ENCODE data around the gene MAIP1. TPM values are rescaled to one million over a fixed set of nuclear protein-coding genes. Genes with fewer than 3 reads are reported as not detected.
A peak's percentile ranks its signal among the peaks of the same experiment; 100 is the strongest.
"Not testable (repeated sequence)": the region's sequence is repeated elsewhere in the genome, so short reads cannot be mapped to it uniquely, and the experiment has no call there.

Gene MAIP1
- total RNA-seq, 1 donor from 2014 or later: 20.4 TPM

DNA sequence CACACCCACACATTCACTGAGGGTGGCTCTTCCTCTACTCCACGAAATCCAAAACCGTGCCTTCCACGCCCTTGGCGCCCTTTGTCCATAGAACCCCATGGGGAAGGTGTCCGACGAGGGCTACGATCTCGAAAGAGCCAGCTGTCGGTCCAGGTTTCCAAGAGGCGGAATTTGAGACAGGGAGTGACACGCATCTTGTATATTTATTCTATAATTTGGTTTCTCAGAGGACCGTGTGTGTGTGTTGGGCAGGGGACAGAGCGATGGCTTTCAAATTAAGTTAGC lies 43.6 kb upstream of the MAIP1 start:
- Mint-ChIP-seq H3K27ac (peak overlapping the region; percentile 98), H3K9me3 (peaks cover 5% of the 10 kb centered on the region), H3K4me3 (peak overlapping the region; percentile 98), H3K27me3 (no peaks in the 10 kb centered on the region), H3K4me1 (ENCODE audit: unreplicated experiment) (peaks cover 21% of the 10 kb centered on the region), H3K36me3 (peaks cover 18% of the 10 kb centered on the region)
- TF ChIP-seq, protein P1, sequence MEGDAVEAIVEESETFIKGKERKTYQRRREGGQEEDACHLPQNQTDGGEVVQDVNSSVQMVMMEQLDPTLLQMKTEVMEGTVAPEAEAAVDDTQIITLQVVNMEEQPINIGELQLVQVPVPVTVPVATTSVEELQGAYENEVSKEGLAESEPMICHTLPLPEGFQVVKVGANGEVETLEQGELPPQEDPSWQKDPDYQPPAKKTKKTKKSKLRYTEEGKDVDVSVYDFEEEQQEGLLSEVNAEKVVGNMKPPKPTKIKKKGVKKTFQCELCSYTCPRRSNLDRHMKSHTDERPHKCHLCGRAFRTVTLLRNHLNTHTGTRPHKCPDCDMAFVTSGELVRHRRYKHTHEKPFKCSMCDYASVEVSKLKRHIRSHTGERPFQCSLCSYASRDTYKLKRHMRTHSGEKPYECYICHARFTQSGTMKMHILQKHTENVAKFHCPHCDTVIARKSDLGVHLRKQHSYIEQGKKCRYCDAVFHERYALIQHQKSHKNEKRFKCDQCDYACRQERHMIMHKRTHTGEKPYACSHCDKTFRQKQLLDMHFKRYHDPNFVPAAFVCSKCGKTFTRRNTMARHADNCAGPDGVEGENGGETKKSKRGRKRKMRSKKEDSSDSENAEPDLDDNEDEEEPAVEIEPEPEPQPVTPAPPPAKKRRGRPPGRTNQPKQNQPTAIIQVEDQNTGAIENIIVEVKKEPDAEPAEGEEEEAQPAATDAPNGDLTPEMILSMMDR (conservative IDR thresholded peaks at IDR 0.05): no peak
- no peak for DNase-seq (ENCODE audit: extremely low spot score, unreplicated experiment)

- H3K27me3 Mint-ChIP-seq; DNase-seq (ENCODE audit: extremely low spot score, unreplicated experiment); H3K9me3 Mint-ChIP-seq: not testable (repeated sequence)
- H3K4me3 Mint-ChIP-seq: peak overlapping the region; percentile 98
- peak overlapping the region; percentile 98 for H3K27ac Mint-ChIP-seq
- peaks cover 21% of the 10 kb centered on the region for H3K4me1 Mint-ChIP-seq (ENCODE audit: unreplicated experiment)
- peaks cover 24% of the 10 kb centered on the region for H3K36me3 Mint-ChIP-seq
These were observed 42.7 kb upstream of the MAIP1 start for GRCh38 chr2:199912553-199913114.

DNA sequence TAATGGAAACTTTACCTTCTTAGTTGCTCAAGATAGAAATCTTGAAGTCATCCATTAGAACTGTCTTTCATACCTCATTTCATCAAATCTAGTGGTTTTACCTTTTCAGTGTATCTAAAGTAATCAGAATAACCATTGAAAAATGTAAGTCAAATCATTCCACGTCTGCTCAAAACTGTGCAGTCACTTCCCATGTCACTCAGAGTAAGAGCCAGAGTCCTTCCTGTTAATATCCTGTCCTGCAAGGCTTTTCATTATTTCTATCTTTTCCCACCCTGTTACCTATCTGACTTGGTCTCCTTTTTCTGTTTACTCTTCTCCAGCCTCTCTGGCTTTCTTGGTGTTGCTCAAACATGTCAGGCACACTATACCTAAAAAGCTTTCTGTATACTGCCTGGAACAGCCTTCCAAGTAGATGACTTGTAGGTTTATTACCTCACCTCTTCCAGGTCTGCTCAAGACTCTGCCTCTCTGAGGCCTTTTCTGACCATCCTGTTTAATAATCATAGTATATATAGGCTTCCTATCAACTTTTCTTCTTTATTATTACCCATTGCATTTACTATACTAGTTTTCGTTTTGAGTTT lies 40.9 kb upstream of the MAIP1 start:
- no peak for DNase-seq (ENCODE audit: extremely low spot score, unreplicated experiment)
- Mint-ChIP-seq H3K27me3 (no peaks in the 10 kb centered on the region), H3K36me3 (peaks cover 37% of the 10 kb centered on the region), H3K4me3 (peak overlapping the region; percentile 57), H3K9me3 (peaks cover 5% of the 10 kb centered on the region), H3K27ac (no peak overlapping the region), H3K4me1 (ENCODE audit: unreplicated experiment) (peaks cover 21% of the 10 kb centered on the region)
- TF ChIP-seq, protein P1 (conservative IDR thresholded peaks at IDR 0.05): no peak

DNA sequence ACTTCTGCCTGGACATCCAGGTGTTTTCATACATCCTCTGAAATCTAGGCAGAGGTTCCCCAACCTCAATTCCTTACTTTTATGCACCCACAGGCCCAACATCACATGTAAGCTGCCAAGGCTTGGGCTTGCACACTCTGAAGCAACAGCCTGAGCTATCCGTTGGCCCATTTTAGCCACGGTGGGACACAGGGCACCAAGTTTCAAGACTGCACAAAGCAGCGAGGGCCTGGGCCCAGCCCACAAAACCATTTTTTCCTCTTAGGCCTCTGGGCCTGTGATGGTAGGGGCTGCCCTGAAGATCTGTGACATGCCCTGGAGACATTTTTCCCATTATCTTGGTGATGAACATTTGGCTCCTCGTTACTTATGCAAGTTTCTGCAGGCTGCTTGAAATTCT lies 38.4 kb upstream of the MAIP1 start:
- H3K4me1 Mint-ChIP-seq (ENCODE audit: unreplicated experiment): peaks cover 13% of the 10 kb centered on the region
- no peak overlapping the region for H3K27ac Mint-ChIP-seq
- peaks cover 5% of the 10 kb centered on the region for H3K9me3 Mint-ChIP-seq
- TF ChIP-seq, protein P1 (conservative IDR thresholded peaks at IDR 0.05): no peak
- peaks cover 40% of the 10 kb centered on the region for H3K36me3 Mint-ChIP-seq
- H3K4me3 Mint-ChIP-seq: no peak overlapping the region
- no peaks in the 10 kb centered on the region for H3K27me3 Mint-ChIP-seq
- no peak for DNase-seq (ENCODE audit: extremely low spot score, unreplicated experiment)

DNA sequence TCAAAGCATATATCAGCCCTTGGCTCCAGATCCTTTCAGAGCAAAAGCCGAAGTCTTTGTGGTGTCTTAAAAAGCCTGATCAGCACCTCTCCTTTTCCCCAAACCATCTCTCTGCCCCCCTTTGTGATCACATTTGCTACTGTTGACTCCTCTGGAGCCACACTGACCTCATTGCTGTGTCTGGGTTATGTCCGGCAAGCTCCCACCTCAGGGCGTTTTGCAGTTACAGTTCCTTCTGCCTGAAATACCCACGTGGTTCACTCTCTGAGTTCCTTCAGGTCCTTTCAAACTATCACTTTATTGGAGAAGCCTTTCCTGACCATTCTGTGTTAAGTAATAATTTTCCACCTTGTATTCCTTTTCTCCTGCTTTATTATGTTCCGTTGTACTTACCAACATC lies 32.5 kb upstream of the MAIP1 start:
- no peak for DNase-seq (ENCODE audit: extremely low spot score, unreplicated experiment)
- Mint-ChIP-seq H3K9me3 (no peaks in the 10 kb centered on the region), H3K4me3 (peak overlapping the region; percentile 44), H3K36me3 (peaks cover 26% of the 10 kb centered on the region), H3K27me3 (no peaks in the 10 kb centered on the region), H3K4me1 (ENCODE audit: unreplicated experiment) (peaks cover 6% of the 10 kb centered on the region), H3K27ac (peak overlapping the region; percentile 35)
- TF ChIP-seq, protein P1 (conservative IDR thresholded peaks at IDR 0.05): no peak

DNA sequence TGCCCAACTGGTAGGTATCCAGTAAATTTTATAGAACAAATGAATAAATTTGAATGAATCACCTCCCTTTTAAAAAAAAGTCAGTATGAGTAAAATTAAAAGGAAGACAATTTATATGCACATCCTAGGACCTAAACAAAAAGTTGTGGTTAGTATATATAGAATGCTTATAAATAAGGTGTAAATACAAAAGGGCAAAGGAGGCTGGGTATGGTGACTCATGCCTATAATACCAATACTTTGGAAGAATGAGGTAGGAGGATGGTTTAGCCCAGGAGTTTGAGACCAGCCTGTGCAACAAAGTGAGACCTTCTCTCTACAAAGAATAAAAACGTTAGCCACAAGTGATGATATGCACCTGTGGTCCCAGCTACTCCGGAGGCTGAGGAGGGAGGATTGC lies 31.5 kb upstream of the MAIP1 start:
- no peaks in the 10 kb centered on the region for H3K9me3 Mint-ChIP-seq
- H3K4me1 Mint-ChIP-seq (ENCODE audit: unreplicated experiment): peaks cover 6% of the 10 kb centered on the region
- no peak overlapping the region for H3K4me3 Mint-ChIP-seq
- DNase-seq (ENCODE audit: extremely low spot score, unreplicated experiment): no peak
- H3K36me3 Mint-ChIP-seq: peaks cover 24% of the 10 kb centered on the region
- TF ChIP-seq, protein P1 (conservative IDR thresholded peaks at IDR 0.05): no peak
- H3K27ac Mint-ChIP-seq: no peak overlapping the region
- H3K27me3 Mint-ChIP-seq: no peaks in the 10 kb centered on the region

Data from type B pancreatic cell (in vitro differentiated cells).